Measurements from ENCODE around the gene TFR2. TPM values are rescaled to one million over a fixed set of nuclear protein-coding genes. Genes with fewer than 3 reads are reported as not detected.

TFR2 gene
- total and polyA plus RNA-seq, 2 donors (not counting 1 experiment from before 2014, with no cell fraction given): 5.9 to 10.0 TPM

DNA sequence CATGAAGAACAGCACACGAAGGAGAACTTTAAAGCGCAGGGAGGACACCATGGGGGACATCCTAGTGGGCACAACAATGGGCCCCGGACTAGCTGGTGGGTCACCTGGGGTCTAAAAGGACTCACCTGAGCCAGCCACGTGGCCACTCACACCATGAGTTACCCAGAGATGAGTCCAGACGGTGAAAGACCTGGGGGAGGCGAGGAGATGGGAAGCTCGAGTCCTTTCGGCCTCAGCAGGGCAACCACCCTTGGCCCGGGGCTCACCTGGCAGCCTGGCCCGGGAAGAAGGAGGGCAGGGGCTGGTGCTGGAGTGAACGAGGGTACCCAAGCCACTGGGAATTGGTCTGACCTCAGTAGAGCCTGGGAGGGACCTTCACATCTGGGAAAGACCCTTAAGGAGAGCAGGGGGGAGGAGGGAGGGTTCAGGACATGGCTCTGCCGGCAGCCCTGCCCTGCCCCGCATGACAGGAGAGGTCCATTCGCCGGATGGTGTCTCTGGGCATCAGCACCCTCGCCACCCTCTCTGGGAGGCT is 47.0 kb upstream of the TFR2 start:
- ChIA-PET CTCF (interaction anchor here (1.3 to 9.8 kb wide), 5 partner anchors 12 to 164 kb away, joined by 3 to 85 read pairs (median 49); partner anchors contain the start of genes POP7 and SLC12A9), POLR2A (no interaction called here)
- 97% methylated on average over 15 of the region's 16 CpGs for WGBS (ENCODE audit: insufficient coverage)
- TF ChIP-seq, protein P1, sequence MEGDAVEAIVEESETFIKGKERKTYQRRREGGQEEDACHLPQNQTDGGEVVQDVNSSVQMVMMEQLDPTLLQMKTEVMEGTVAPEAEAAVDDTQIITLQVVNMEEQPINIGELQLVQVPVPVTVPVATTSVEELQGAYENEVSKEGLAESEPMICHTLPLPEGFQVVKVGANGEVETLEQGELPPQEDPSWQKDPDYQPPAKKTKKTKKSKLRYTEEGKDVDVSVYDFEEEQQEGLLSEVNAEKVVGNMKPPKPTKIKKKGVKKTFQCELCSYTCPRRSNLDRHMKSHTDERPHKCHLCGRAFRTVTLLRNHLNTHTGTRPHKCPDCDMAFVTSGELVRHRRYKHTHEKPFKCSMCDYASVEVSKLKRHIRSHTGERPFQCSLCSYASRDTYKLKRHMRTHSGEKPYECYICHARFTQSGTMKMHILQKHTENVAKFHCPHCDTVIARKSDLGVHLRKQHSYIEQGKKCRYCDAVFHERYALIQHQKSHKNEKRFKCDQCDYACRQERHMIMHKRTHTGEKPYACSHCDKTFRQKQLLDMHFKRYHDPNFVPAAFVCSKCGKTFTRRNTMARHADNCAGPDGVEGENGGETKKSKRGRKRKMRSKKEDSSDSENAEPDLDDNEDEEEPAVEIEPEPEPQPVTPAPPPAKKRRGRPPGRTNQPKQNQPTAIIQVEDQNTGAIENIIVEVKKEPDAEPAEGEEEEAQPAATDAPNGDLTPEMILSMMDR (IDR thresholded peaks at IDR 0.05): no peak
- TF ChIP-seq EZH2 (IDR thresholded peaks at IDR 0.05; ENCODE audit: borderline replicate concordance, insufficient read depth, low read depth, low read length, poor library complexity, severe bottlenecking): no peak
- H2AFZ ChIP-seq (ENCODE audit: insufficient read depth, low read depth, low read length, poor library complexity, severe bottlenecking): no peak overlapping the region
- peaks cover 0 to 66% of the 10 kb centered on the region in 2 experiments for H3K36me3 ChIP-seq (replicated peaks in 1 of 2; ENCODE audit: control extremely low read depth in 1 of 2, control insufficient read depth in 1 of 2, extremely low read depth in 1 of 2, insufficient read depth in 2 of 2, low read length in 1 of 2)
- ATAC-seq (ENCODE audit: low read depth) (no peak), DNase-seq (no peak)
- Mint-ChIP-seq H3K9me3 (ENCODE audit: insufficient read depth) (no peaks in the 10 kb centered on the region), H3K4me3 (peak overlapping the region; percentile 3), H3K27me3 (no peaks in the 10 kb centered on the region), H3K27ac (no peak overlapping the region), H3K4me1 (peaks cover 39% of the 10 kb centered on the region)
- peaks cover 96% of the 10 kb centered on the region for H4K20me1 ChIP-seq (ENCODE audit: control insufficient read depth, insufficient read depth, low read length, poor library complexity, severe bottlenecking)
- H3K27ac ChIP-seq (ENCODE audit: low read length in 2 of 2): no peak overlapping the region
- H3K27me3 ChIP-seq (replicated peaks in 1 of 4; ENCODE audit: control extremely low read depth in 1 of 4, control insufficient read depth in 3 of 4, insufficient read depth in 4 of 4, low read length in 3 of 4): no peaks in the 10 kb centered on the region
- H3K4me1 ChIP-seq (ENCODE audit: control insufficient read depth in 2 of 2, insufficient read depth in 2 of 2, low read length in 2 of 2): peaks cover 36 to 37% of the 10 kb centered on the region in 2 donors
- no peak overlapping the region for H3K9ac ChIP-seq (ENCODE audit: low read length)
- H3K79me2 ChIP-seq (ENCODE audit: control insufficient read depth, insufficient read depth, low read length): peaks cover 68% of the 10 kb centered on the region
- no peaks in the 10 kb centered on the region for H3K9me3 ChIP-seq (ENCODE audit: control extremely low read depth in 1 of 3, control insufficient read depth in 2 of 3, insufficient read depth in 1 of 3, low read length in 2 of 3)
- no peak overlapping the region for H3K4me2 ChIP-seq (replicated peaks; ENCODE audit: low read depth, low read length, poor library complexity, severe bottlenecking)
- intact Hi-C loops (cut with micrococcal nuclease): no loop called here
- H3K4me3 ChIP-seq (ENCODE audit: control extremely low read depth in 1 of 5, extremely low read depth in 1 of 5, insufficient read depth in 1 of 5, low read depth in 2 of 5, low read length in 4 of 5): no peak overlapping the region

DNA sequence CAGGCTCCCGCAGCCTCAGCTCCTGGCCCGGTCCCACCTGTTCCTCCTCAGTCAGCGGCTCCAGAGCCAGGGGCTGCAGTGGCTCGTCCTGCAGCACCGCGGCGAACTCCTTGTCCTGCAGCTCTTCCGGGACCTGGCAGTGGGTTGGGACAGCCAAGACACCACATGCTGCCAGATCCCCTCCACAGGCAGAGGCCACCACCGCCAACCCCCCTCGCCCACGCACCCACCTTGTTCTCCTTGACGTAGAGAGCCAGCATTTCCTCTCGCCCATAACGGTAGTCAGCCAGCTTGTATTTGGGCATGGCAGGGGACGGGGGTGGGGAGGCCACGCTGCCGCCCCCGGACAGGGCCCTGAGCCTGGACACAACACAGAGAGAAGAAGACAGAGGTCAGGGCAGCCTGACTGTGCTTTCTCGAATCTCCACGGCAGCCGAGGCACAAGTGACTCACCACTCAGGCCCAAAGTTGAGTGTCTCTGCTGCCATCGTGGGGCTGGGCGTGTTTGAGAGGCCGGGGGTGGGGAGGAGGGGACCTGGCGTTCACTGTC is 46.5 kb upstream of the TFR2 start:
- CTCF ChIA-PET: interaction anchor here (1.3 to 9.8 kb wide), 3 partner anchors 12 to 84 kb away, joined by 3 to 85 read pairs (median 53); partner anchors contain the start of gene POP7
- DNase-seq (no peak), ATAC-seq (ENCODE audit: low read depth) (no peak)
- Mint-ChIP-seq H3K9me3 (ENCODE audit: insufficient read depth) (no peaks in the 10 kb centered on the region), H3K4me3 (no peak overlapping the region), H3K27me3 (no peaks in the 10 kb centered on the region), H3K27ac (no peak overlapping the region), H3K4me1 (peaks cover 33% of the 10 kb centered on the region)
- H2AFZ ChIP-seq (ENCODE audit: insufficient read depth, low read depth, low read length, poor library complexity, severe bottlenecking): no peak overlapping the region
- no peak overlapping the region for H3K4me2 ChIP-seq (replicated peaks; ENCODE audit: low read depth, low read length, poor library complexity, severe bottlenecking)
- no peaks in the 10 kb centered on the region for H3K9me3 ChIP-seq (ENCODE audit: control extremely low read depth in 1 of 3, control insufficient read depth in 2 of 3, insufficient read depth in 1 of 3, low read length in 2 of 3)
- no peak overlapping the region for H3K27ac ChIP-seq (ENCODE audit: low read length in 2 of 2)
- no peaks in the 10 kb centered on the region for H3K27me3 ChIP-seq (replicated peaks in 1 of 4; ENCODE audit: control extremely low read depth in 1 of 4, control insufficient read depth in 3 of 4, insufficient read depth in 4 of 4, low read length in 3 of 4)
- H3K36me3 ChIP-seq (replicated peaks in 1 of 2; ENCODE audit: control extremely low read depth in 1 of 2, control insufficient read depth in 1 of 2, extremely low read depth in 1 of 2, insufficient read depth in 2 of 2, low read length in 1 of 2): peaks cover 0 to 71% of the 10 kb centered on the region in 2 experiments
- H3K4me1 ChIP-seq (ENCODE audit: control insufficient read depth in 2 of 2, insufficient read depth in 2 of 2, low read length in 2 of 2): peaks cover 30 to 32% of the 10 kb centered on the region in 2 donors
- WGBS (ENCODE audit: insufficient coverage): 91% methylated on average over 21 of the region's 25 CpGs
- no peak for TF ChIP-seq EZH2 (IDR thresholded peaks at IDR 0.05; ENCODE audit: borderline replicate concordance, insufficient read depth, low read depth, low read length, poor library complexity, severe bottlenecking)
- TF ChIP-seq, protein P1 (IDR thresholded peaks at IDR 0.05): no peak
- no peak overlapping the region for H3K9ac ChIP-seq (ENCODE audit: low read length)
- intact Hi-C loops (cut with micrococcal nuclease): no loop called here
- H3K4me3 ChIP-seq (ENCODE audit: control extremely low read depth in 1 of 5, extremely low read depth in 1 of 5, insufficient read depth in 1 of 5, low read depth in 2 of 5, low read length in 4 of 5): no peak overlapping the region
- peaks cover 96% of the 10 kb centered on the region for H4K20me1 ChIP-seq (ENCODE audit: control insufficient read depth, insufficient read depth, low read length, poor library complexity, severe bottlenecking)
- H3K79me2 ChIP-seq (ENCODE audit: control insufficient read depth, insufficient read depth, low read length): peaks cover 63% of the 10 kb centered on the region
- POLR2A ChIA-PET: interaction anchor here (0.6 kb wide), 1 partner anchor 227 kb away, joined by 5 read pairs; no protein-coding TSS in a partner anchor

All from B cell (primary cell).